HCT116 (cell line): ENCODE measurements around the gene GPR139. TPM values are rescaled to one million over a fixed set of nuclear protein-coding genes. Genes with fewer than 3 reads are reported as not detected.

ENCODE experiments used
- ATAC-seq: fragments of 200-7000 bp; cut with Tn5 transposase; 2 replicates; pipeline ENCODE4 v1.9.1; 2020; ENCODE audit warnings: mild to moderate bottlenecking, moderate library complexity
- BruUV-seq: library from RNA; stranded (reverse); fragments of 400-500 nt; replicated peaks from 2 replicates; lab custom pipeline; 2021; lab: Mats Ljungman, UMichigan
- CTCF ChIA-PET: fragments of 300-600 bp; sonication (Branson Sonifier 250); formaldehyde crosslinking; loops from one replicate; lab custom pipeline; 2021; ENCODE audit warnings: antibody characterized with exemption; lab: Charles Lee
- POLR2A ChIA-PET: fragments of 300-600, 350-600 bp; sonication (Branson Sonifier 250); formaldehyde crosslinking; loops from one replicate; lab custom pipeline; 2021; ENCODE audit warnings: antibody characterized with exemption; lab: Charles Lee
- RAD21 ChIA-PET, 2 experiments: fragments of 300-600 bp; sonication (Branson Sonifier 250); formaldehyde crosslinking; loops; one replicate each; lab custom pipeline; 2023; ENCODE audit warnings: low total read pairs in 2 of 2; ENCODE audit not compliant: uncharacterized antibody in 2 of 2, unreplicated experiment in 2 of 2, low non-redundant PET in 1 of 2; lab: Charles Lee
- DNase-seq: peaks from one replicate; pipeline ENCODE4 v3.0.0-alpha.2; 2010; ENCODE audit warnings: low read depth, low spot score
- H2AFZ ChIP-seq: fragments of 200-600 bp; shearing (Covaris generic), sonication (generic); 2 replicates; pipeline ENCODE4 v1.6.1; 2017; ENCODE audit warnings: low read depth, mixed run types, mixed read lengths, antibody characterized with exemption, low read length; ENCODE audit not compliant: poor library complexity, severe bottlenecking
- H3K27ac ChIP-seq: 2 replicates; pipeline ENCODE4 v1.5.1; 2012; ENCODE audit warnings: low read depth, low read length
- H3K27me3 ChIP-seq: fragments of 200-600 bp; sonication (generic); 2 replicates; pipeline ENCODE4 v1.6.1; 2016; ENCODE audit warnings: mixed run types, low read length, mixed read lengths; ENCODE audit not compliant: insufficient read depth
- H3K36me3 ChIP-seq, 2 experiments: fragments of 200-500 bp in 1 of 2; fragments of 200-600 bp in 1 of 2; sonication (Bioruptor generic) in 1 of 2; sonication (generic) in 1 of 2; 2 replicates each; pipeline versions ENCODE4 v1.5.1 to v1.6.1; 2014 to 2016; ENCODE audit warnings: low read length in 2 of 2, inconsistent platforms in 1 of 2, mixed read lengths in 1 of 2, mixed run types in 1 of 2; ENCODE audit not compliant: insufficient read depth in 2 of 2, control insufficient read depth in 1 of 2
- H3K4me1 ChIP-seq, 2 experiments: fragments of 200-600 bp in 1 of 2; sonication (generic) in 1 of 2; 2 replicates each; pipeline versions ENCODE4 v1.5.1 to v1.6.1; 2012 to 2017; ENCODE audit warnings: low read length in 2 of 2, inconsistent platforms in 1 of 2, mild to moderate bottlenecking in 1 of 2, mixed read lengths in 1 of 2, mixed run types in 1 of 2, moderate library complexity in 1 of 2; ENCODE audit not compliant: insufficient read depth in 2 of 2, control insufficient read depth in 1 of 2
- H3K4me2 ChIP-seq: fragments of 200-600 bp; sonication (generic); 2 replicates; pipeline ENCODE4 v1.6.1; 2017; ENCODE audit warnings: mixed run types, low read length, mixed read lengths
- H3K4me3 ChIP-seq, 2 experiments: fragments of 200-600 bp in 1 of 2; sonication (generic) in 1 of 2; replicated peaks in 1 of 2; 2 replicates each; pipeline ENCODE4 v1.5.1; 2011 to 2016; ENCODE audit warnings: low read length in 2 of 2, control low read depth in 1 of 2, low read depth in 1 of 2, mild to moderate bottlenecking in 1 of 2, mixed read lengths in 1 of 2, mixed run types in 1 of 2
- H3K79me2 ChIP-seq: fragments of 200-600 bp; sonication (generic); 2 replicates; pipeline ENCODE4 v1.6.1; 2017; ENCODE audit warnings: mild to moderate bottlenecking, mixed run types, low read length, moderate library complexity, mixed read lengths; ENCODE audit not compliant: insufficient read depth
- H3K9ac ChIP-seq: fragments of 200-600 bp; sonication (generic); 2 replicates; pipeline ENCODE4 v1.6.1; 2016; ENCODE audit warnings: low read length, mixed read lengths
- H3K9me2 ChIP-seq: fragments of 200-600 bp; sonication (generic), shearing (Covaris generic); 2 replicates; pipeline ENCODE4 v1.6.1; 2017; ENCODE audit warnings: mixed run types, mild to moderate bottlenecking, moderate library complexity; ENCODE audit not compliant: insufficient read depth
- H3K9me3 ChIP-seq, 2 experiments: fragments of 200-500 bp in 1 of 2; fragments of 200-600 bp in 1 of 2; sonication (Bioruptor generic) in 1 of 2; sonication (generic) in 1 of 2; 2 replicates each; pipeline ENCODE4 v1.6.1; 2014 to 2017; ENCODE audit warnings: low read length in 2 of 2, mixed read lengths in 2 of 2, inconsistent platforms in 1 of 2, low read depth in 1 of 2, mild to moderate bottlenecking in 1 of 2, mixed run types in 1 of 2, moderate library complexity in 1 of 2; ENCODE audit not compliant: control insufficient read depth in 1 of 2, insufficient read depth in 1 of 2
- H4K20me1 ChIP-seq: fragments of 200-600 bp; sonication (generic), shearing (Covaris generic); 2 replicates; pipeline ENCODE4 v1.6.1; 2017; ENCODE audit warnings: mixed run types, mild to moderate bottlenecking, moderate library complexity; ENCODE audit not compliant: insufficient read depth
- CEBPB ChIP-seq: IDR thresholded peaks from 2 replicates; pipeline ENCODE4 v1.6.1; 2012; ENCODE audit warnings: low read depth
- EZH2 ChIP-seq: fragments of 200-600 bp; sonication (generic); IDR thresholded peaks from 2 replicates; pipeline ENCODE4 v1.6.1; 2017; ENCODE audit warnings: antibody characterized with exemption, mixed run types
- FOSL1 ChIP-seq: IDR thresholded peaks from 2 replicates; pipeline ENCODE4 v1.6.1; 2012; ENCODE audit warnings: low read depth
- RAD21 ChIP-seq: IDR thresholded peaks from 2 replicates; pipeline ENCODE4 v1.6.1; 2012; ENCODE audit warnings: low read depth, mild to moderate bottlenecking
- intact Hi-C: fragments of 100-400 bp; cut with micrococcal nuclease; formaldehyde crosslinking; loops from 2 replicates; pipeline ENCODE4 v1.10.0; 2022
- total RNA-seq: library from RNA; stranded (reverse); gene quantifications from one replicate; pipeline ENCODE4 v1.2.1, GENCODE V29; 2021; ENCODE audit not compliant: unreplicated experiment
- TF ChIP-seq, protein P1 (sequence below): IDR thresholded peaks from 2 replicates; pipeline ENCODE4 v1.6.1; 2011; ENCODE audit warnings: mild to moderate bottlenecking, low read length, moderate library complexity; ENCODE audit not compliant: insufficient replicate concordance; ENCODE audit errors: extremely low read depth
- TF ChIP-seq, protein P2 (sequence below): IDR thresholded peaks from 2 replicates; pipeline ENCODE4 v1.6.1; 2012

GPR139 gene
- total RNA-seq, 1 experiment from 2014 or later = not detected

DNA sequence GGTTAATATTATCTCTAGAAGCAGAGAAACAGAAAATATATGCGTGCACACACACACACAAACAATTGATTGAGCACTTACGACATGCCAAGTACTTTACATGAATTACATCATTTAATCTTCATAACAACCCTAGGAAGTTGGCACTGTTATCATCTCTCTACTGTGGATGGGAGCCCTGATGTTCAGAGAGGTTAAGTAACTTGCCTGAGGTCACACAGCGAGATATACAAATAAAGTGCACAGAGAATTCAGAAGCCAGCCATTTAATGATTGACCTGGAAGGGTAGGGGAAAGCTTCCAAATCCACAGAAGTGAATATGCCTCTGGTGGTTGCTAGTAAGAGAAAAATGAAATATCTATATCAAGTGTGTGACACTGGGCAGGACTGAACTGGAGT lies 37.5 kb upstream of the GPR139 start (continued):
- TF ChIP-seq, protein P1, sequence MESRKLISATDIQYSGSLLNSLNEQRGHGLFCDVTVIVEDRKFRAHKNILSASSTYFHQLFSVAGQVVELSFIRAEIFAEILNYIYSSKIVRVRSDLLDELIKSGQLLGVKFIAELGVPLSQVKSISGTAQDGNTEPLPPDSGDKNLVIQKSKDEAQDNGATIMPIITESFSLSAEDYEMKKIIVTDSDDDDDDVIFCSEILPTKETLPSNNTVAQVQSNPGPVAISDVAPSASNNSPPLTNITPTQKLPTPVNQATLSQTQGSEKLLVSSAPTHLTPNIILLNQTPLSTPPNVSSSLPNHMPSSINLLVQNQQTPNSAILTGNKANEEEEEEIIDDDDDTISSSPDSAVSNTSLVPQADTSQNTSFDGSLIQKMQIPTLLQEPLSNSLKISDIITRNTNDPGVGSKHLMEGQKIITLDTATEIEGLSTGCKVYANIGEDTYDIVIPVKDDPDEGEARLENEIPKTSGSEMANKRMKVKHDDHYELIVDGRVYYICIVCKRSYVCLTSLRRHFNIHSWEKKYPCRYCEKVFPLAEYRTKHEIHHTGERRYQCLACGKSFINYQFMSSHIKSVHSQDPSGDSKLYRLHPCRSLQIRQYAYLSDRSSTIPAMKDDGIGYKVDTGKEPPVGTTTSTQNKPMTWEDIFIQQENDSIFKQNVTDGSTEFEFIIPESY = no peak
- no peak for TF ChIP-seq EZH2
- TF ChIP-seq, protein P2, sequence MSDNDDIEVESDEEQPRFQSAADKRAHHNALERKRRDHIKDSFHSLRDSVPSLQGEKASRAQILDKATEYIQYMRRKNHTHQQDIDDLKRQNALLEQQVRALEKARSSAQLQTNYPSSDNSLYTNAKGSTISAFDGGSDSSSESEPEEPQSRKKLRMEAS = no peak

DNA sequence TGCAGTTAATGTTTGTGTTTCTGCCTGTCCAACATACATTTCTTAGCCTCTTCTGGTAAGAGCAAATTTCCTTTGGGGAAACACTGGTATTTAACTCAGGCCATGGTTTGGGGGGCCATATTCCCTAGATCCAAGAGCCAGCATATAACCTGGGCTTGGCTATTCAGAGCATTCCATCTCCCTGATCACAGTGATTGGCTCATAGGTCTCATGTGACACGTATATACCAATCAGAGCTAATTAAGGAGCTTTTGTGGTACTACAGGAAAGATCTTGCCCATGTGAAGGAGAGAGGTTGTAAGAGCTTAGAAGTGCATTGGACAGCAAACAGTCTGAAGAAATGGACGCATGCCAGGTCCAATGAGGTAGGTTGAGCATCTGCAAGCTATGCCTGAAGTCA lies 33.4 kb upstream of the GPR139 start:
- BruUV-seq = no TSS peak
- Histone ChIP-seq H3K4me3 (no peak overlapping the region), H3K79me2 (no peaks in the 10 kb centered on the region), H3K4me2 (no peak overlapping the region), H2AFZ (no peak overlapping the region), H3K4me1 (no peaks in the 10 kb centered on the region), H3K27ac (no peak overlapping the region), H4K20me1 (no peaks in the 10 kb centered on the region), H3K9me3 (no peaks in the 10 kb centered on the region), H3K9me2 (no peaks in the 10 kb centered on the region), H3K36me3 (no peaks in the 10 kb centered on the region), H3K9ac (no peak overlapping the region), H3K27me3 (peaks cover 51% of the 10 kb centered on the region)
- ChIA-PET POLR2A (no interaction called here), RAD21 (no interaction called here), CTCF (no interaction called here)
- DNase-seq (no peak), ATAC-seq (no peak)
- intact Hi-C loops = no loop called here
- TF ChIP-seq FOSL1 (no peak), RAD21 (no peak), CEBPB (no peak)
- TF ChIP-seq, protein P1 = no peak
- TF ChIP-seq, protein P2 = no peak
